ENCODE measurements around the gene STAT5B. TPM values are rescaled to one million over a fixed set of nuclear protein-coding genes. Genes with fewer than 3 reads are reported as not detected.

Gene STAT5B
- total and polyA plus RNA-seq, 9 of the 15 experiments (the other 6 are each of a cell fraction or from before 2014, with no cell fraction given): 20.8 to 176 (median 92.4) TPM

GRCh38 chr17:42193969-42194899 lies 82.0 kb downstream of the STAT5B start, which contains the start of gene GHDC (continued):
- TF ChIP-seq ZNF512 (tag; IDR thresholded peaks at IDR 0.05): no peak
- TF ChIP-seq SRSF3 (IDR thresholded peaks at IDR 0.05; ENCODE audit: insufficient read depth, low read length): no peak
- TF ChIP-seq LARP7 (IDR thresholded peaks at IDR 0.05): no peak
- no peak for TF ChIP-seq PTTG1 (tag; IDR thresholded peaks at IDR 0.05; ENCODE audit: low read depth)
- TF ChIP-seq TEAD1 (CRISPR knock-in tag; IDR thresholded peaks at IDR 0.05): no peak
- no peak for TF ChIP-seq ZNF3 (CRISPR knock-in tag; IDR thresholded peaks at IDR 0.05)
- no peak for TF ChIP-seq NR4A1 (CRISPR knock-in tag; IDR thresholded peaks at IDR 0.05)
- no peak for TF ChIP-seq NR4A1 (tag; IDR thresholded peaks at IDR 0.05)
- TF ChIP-seq ETV6 (IDR thresholded peaks at IDR 0.05; ENCODE audit: borderline replicate concordance in 1 of 2, low read depth in 2 of 2, low read length in 1 of 2): no peak
- TF ChIP-seq ETV6 (CRISPR knock-in tag; IDR thresholded peaks at IDR 0.05; ENCODE audit: borderline replicate concordance): no peak
- peak; percentile 11; the same call in 1 of the 2 replicates for TF ChIP-seq CXXC5 (CRISPR knock-in tag; IDR thresholded peaks at IDR 0.05)
- no peak for TF ChIP-seq NFE2L1 (tag; IDR thresholded peaks at IDR 0.05; ENCODE audit: borderline replicate concordance, low read depth)
- no peak for TF ChIP-seq TCF7 (IDR thresholded peaks at IDR 0.05; ENCODE audit: borderline replicate concordance)
- TF ChIP-seq, protein P1, sequence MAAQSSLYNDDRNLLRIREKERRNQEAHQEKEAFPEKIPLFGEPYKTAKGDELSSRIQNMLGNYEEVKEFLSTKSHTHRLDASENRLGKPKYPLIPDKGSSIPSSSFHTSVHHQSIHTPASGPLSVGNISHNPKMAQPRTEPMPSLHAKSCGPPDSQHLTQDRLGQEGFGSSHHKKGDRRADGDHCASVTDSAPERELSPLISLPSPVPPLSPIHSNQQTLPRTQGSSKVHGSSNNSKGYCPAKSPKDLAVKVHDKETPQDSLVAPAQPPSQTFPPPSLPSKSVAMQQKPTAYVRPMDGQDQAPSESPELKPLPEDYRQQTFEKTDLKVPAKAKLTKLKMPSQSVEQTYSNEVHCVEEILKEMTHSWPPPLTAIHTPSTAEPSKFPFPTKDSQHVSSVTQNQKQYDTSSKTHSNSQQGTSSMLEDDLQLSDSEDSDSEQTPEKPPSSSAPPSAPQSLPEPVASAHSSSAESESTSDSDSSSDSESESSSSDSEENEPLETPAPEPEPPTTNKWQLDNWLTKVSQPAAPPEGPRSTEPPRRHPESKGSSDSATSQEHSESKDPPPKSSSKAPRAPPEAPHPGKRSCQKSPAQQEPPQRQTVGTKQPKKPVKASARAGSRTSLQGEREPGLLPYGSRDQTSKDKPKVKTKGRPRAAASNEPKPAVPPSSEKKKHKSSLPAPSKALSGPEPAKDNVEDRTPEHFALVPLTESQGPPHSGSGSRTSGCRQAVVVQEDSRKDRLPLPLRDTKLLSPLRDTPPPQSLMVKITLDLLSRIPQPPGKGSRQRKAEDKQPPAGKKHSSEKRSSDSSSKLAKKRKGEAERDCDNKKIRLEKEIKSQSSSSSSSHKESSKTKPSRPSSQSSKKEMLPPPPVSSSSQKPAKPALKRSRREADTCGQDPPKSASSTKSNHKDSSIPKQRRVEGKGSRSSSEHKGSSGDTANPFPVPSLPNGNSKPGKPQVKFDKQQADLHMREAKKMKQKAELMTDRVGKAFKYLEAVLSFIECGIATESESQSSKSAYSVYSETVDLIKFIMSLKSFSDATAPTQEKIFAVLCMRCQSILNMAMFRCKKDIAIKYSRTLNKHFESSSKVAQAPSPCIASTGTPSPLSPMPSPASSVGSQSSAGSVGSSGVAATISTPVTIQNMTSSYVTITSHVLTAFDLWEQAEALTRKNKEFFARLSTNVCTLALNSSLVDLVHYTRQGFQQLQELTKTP (IDR thresholded peaks at IDR 0.05; ENCODE audit: low read depth in 1 of 2, partially characterized antibody in 2 of 2): no peak
- peak; percentile 37 for TF ChIP-seq BRD9 (IDR thresholded peaks at IDR 0.05; ENCODE audit: low read depth, partially characterized antibody)
- TF ChIP-seq E2F3 (CRISPR knock-in tag; IDR thresholded peaks at IDR 0.05): no peak
- peak; percentile 45; the same call in 1 of the 2 replicates for TF ChIP-seq ZBTB2 (IDR thresholded peaks at IDR 0.05)
- no peak for TF ChIP-seq ZNF140 (CRISPR knock-in tag; IDR thresholded peaks at IDR 0.05)
- TF ChIP-seq E2F4 (CRISPR knock-in tag; IDR thresholded peaks at IDR 0.05; ENCODE audit: low read depth): no peak

Measured in K562 (cell line).